Fibroblast of lung (primary cell): Measurements from ENCODE around the gene GRK3.

Experiments
- EZH2 ChIP-seq: IDR thresholded peaks from 2 replicates; pipeline ENCODE4 v1.5.1; 2012; ENCODE audit warnings: low read length, control low read depth, mild to moderate bottlenecking; ENCODE audit errors: missing control alignments
- TF ChIP-seq, protein P1 (sequence below), 2 donors: IDR thresholded peaks in 1 of 2; conservative IDR thresholded peaks in 1 of 2; 1 replicate in 1 of 2; 2 replicates in 1 of 2; pipeline ENCODE4 v1.5.1; 2011 to 2012; ENCODE audit warnings: low read length in 2 of 2, control low read depth in 1 of 2, inconsistent platforms in 1 of 2, low read depth in 1 of 2, mild to moderate bottlenecking in 1 of 2

DNA sequence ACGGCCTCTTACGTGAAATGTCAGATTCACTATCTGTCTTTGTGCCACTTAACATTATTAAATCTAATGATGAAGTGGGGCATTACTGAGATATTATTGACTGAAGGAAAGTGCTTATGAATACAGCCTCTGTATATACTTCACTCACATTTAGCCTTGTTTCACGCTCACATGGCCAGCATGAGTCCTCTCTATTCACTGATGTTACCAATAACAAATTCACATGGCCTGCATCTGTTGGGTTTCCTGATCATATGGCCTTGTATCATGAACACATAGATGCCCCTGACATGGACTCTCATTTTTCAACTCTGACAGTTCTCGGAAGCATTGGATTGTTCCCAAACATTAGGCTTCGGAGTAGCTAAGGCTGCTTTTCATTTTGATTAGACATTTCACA, 109.2 kb downstream of the GRK3 start:
- no peak for TF ChIP-seq EZH2
- TF ChIP-seq, protein P1, sequence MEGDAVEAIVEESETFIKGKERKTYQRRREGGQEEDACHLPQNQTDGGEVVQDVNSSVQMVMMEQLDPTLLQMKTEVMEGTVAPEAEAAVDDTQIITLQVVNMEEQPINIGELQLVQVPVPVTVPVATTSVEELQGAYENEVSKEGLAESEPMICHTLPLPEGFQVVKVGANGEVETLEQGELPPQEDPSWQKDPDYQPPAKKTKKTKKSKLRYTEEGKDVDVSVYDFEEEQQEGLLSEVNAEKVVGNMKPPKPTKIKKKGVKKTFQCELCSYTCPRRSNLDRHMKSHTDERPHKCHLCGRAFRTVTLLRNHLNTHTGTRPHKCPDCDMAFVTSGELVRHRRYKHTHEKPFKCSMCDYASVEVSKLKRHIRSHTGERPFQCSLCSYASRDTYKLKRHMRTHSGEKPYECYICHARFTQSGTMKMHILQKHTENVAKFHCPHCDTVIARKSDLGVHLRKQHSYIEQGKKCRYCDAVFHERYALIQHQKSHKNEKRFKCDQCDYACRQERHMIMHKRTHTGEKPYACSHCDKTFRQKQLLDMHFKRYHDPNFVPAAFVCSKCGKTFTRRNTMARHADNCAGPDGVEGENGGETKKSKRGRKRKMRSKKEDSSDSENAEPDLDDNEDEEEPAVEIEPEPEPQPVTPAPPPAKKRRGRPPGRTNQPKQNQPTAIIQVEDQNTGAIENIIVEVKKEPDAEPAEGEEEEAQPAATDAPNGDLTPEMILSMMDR (conservative IDR thresholded peaks at IDR 0.05 in 1 of 2, IDR thresholded peaks at IDR 0.05 in 1 of 2; ENCODE audit: low read depth in 1 of 2, low read length in 2 of 2) = no peak
